Caco-2 (cell line): ENCODE data around the gene SHLD2. TPM values are rescaled to one million over a fixed set of nuclear protein-coding genes. Genes with fewer than 3 reads are reported as not detected.
"Not testable (repeated sequence)": the region's sequence is repeated elsewhere in the genome, so short reads cannot be mapped to it uniquely, and the experiment has no call there.

Experiments used
- BruUV-seq: library from RNA; stranded (reverse); fragments of 400-500 nt; replicated peaks from 2 replicates; lab custom pipeline; 2021; lab: Mats Ljungman, UMichigan
- CTCF ChIA-PET: fragments of 300-600 bp; sonication (Branson Sonifier 250); formaldehyde crosslinking; loops from one replicate; lab custom pipeline; 2022; ENCODE audit warnings: antibody characterized with exemption; lab: Charles Lee
- POLR2A ChIA-PET: fragments of 300-600 bp; sonication (Branson Sonifier 250); formaldehyde crosslinking; loops from one replicate; lab custom pipeline; 2022; ENCODE audit warnings: antibody characterized with exemption; lab: Charles Lee
- DNase-seq, 2 experiments: peaks; one replicate each; pipeline versions ENCODE4 v3.0.0 to v3.0.0-alpha.2; 2020 to 2022
- H3K27me3 ChIP-seq: replicated peaks from 2 replicates; pipeline ENCODE4 v1.6.0; 2011; ENCODE audit warnings: low read length; ENCODE audit not compliant: control insufficient read depth, insufficient read depth
- H3K36me3 ChIP-seq: 2 replicates; pipeline ENCODE4 v1.5.1; 2011; ENCODE audit warnings: low read length; ENCODE audit not compliant: control insufficient read depth, insufficient read depth
- H3K4me1 ChIP-seq: fragments of 250-450 bp; sonication (Bioruptor Pico); 2 replicates; pipeline ENCODE4 v1.5.1; 2020; ENCODE audit warnings: mild to moderate bottlenecking
- H3K4me3 ChIP-seq: 2 replicates; pipeline ENCODE4 v1.5.1; 2011; ENCODE audit warnings: low read depth, mild to moderate bottlenecking, control low read depth, low read length
- H3K9me3 ChIP-seq: fragments of 250-450 bp; sonication (Bioruptor Pico); 2 replicates; pipeline ENCODE4 v1.5.1; 2020; ENCODE audit warnings: mild to moderate bottlenecking, moderate library complexity
- H3K27ac Mint-ChIP-seq: one replicate; pipeline ENCODE4 v1.8.0; 2022; ENCODE audit warnings: mixed read lengths; ENCODE audit not compliant: unreplicated experiment
- H3K27me3 Mint-ChIP-seq: one replicate; pipeline ENCODE4 v1.8.0; 2022; ENCODE audit warnings: mixed read lengths; ENCODE audit not compliant: insufficient read depth, unreplicated experiment
- H3K36me3 Mint-ChIP-seq: one replicate; pipeline ENCODE4 v1.8.0; 2022; ENCODE audit warnings: mild to moderate bottlenecking, mixed read lengths; ENCODE audit not compliant: insufficient read depth, unreplicated experiment
- H3K4me1 Mint-ChIP-seq: one replicate; pipeline ENCODE4 v1.8.0; 2022; ENCODE audit warnings: low read depth, mixed read lengths; ENCODE audit not compliant: unreplicated experiment
- H3K4me3 Mint-ChIP-seq: one replicate; pipeline ENCODE4 v1.8.0; 2022; ENCODE audit warnings: mild to moderate bottlenecking, moderate library complexity, mixed read lengths; ENCODE audit not compliant: unreplicated experiment
- H3K9me3 Mint-ChIP-seq: one replicate; pipeline ENCODE4 v1.8.0; 2022; ENCODE audit warnings: mixed read lengths; ENCODE audit not compliant: unreplicated experiment
- CTCF ChIP-seq, 2 experiments: fragments of 200-600 bp in 1 of 2; IDR thresholded peaks; 1 replicate in 1 of 2; 2 replicates in 1 of 2; pipeline versions ENCODE4 v1.5.1 to v1.8.0; 2011 to 2022; ENCODE audit warnings: antibody characterized with exemption in 1 of 2, control low read depth in 1 of 2, inconsistent platforms in 1 of 2, low read depth in 1 of 2, low read length in 1 of 2, mild to moderate bottlenecking in 1 of 2, moderate library complexity in 1 of 2; ENCODE audit not compliant: insufficient read depth in 1 of 2, severe bottlenecking in 1 of 2, unreplicated experiment in 1 of 2
- intact Hi-C: fragments of 100-400 bp; cut with micrococcal nuclease; formaldehyde crosslinking; loops from one replicate; pipeline ENCODE4 v1.10.0; 2022; ENCODE audit not compliant: unreplicated experiment
- total RNA-seq: library from RNA; stranded (reverse); gene quantifications from 2 replicates; pipeline ENCODE4 v1.2.3, GENCODE V29; 2022

SHLD2 gene
- total RNA-seq, 1 experiment from 2014 or later, result 51.0 TPM

- Histone ChIP-seq H3K9me3 (no peaks in the 10 kb centered on the region), H3K4me3 (no peak overlapping the region), H3K27me3 (no peaks in the 10 kb centered on the region), H3K4me1 (no peaks in the 10 kb centered on the region), H3K36me3 (no peaks in the 10 kb centered on the region; the same call in none of the 2 replicates)
- intact Hi-C loops, result no loop called here
- peaks cover 24% of the 10 kb centered on the region for H3K4me1 Mint-ChIP-seq
- ChIA-PET CTCF (no interaction called here), POLR2A (interaction anchor here (1.1 kb wide), 1 partner anchor 21 kb away, joined by 3 read pairs; no protein-coding TSS in a partner anchor)
- H3K36me3 Mint-ChIP-seq, result peaks cover 64% of the 10 kb centered on the region
- no peak for DNase-seq
- no peak overlapping the region for H3K27ac Mint-ChIP-seq
- no peaks in the 10 kb centered on the region for H3K27me3 Mint-ChIP-seq
- TF ChIP-seq CTCF (IDR thresholded peaks at IDR 0.05; ENCODE audit: insufficient read depth in 1 of 2, low read depth in 1 of 2, low read length in 1 of 2, severe bottlenecking in 1 of 2, unreplicated experiment in 1 of 2), result no peak
- H3K9me3 Mint-ChIP-seq, result no peaks in the 10 kb centered on the region
- no peak overlapping the region for H3K4me3 Mint-ChIP-seq
- no TSS peak for BruUV-seq
Observed at GRCh38 chr10:87072449-87072848, 22.6 kb upstream of the SHLD2 start.

- H3K4me1 Mint-ChIP-seq, result peaks cover 12% of the 10 kb centered on the region
- H3K9me3 ChIP-seq, H3K27me3 ChIP-seq, H3K36me3 ChIP-seq, intact Hi-C loops, H3K4me3 ChIP-seq, CTCF ChIA-PET, H3K27ac Mint-ChIP-seq, H3K27me3 Mint-ChIP-seq, H3K4me3 Mint-ChIP-seq, DNase-seq, H3K9me3 Mint-ChIP-seq, BruUV-seq, H3K4me1 ChIP-seq, POLR2A ChIA-PET: not testable (repeated sequence)
- peaks cover 50% of the 10 kb centered on the region for H3K36me3 Mint-ChIP-seq
Observed at GRCh38 chr10:87076421-87076820, 18.6 kb upstream of the SHLD2 start.

GRCh38 chr10:87079106-87079836, 15.7 kb upstream of the SHLD2 start:
- no peak overlapping the region for H3K27ac Mint-ChIP-seq
- peaks cover 20% of the 10 kb centered on the region for H3K4me1 Mint-ChIP-seq
- no peaks in the 10 kb centered on the region for H3K27me3 Mint-ChIP-seq

GRCh38 chr10:87080621-87081020, 14.4 kb upstream of the SHLD2 start:
- BruUV-seq, intact Hi-C loops, H3K9me3 ChIP-seq, H3K9me3 Mint-ChIP-seq, H3K4me3 Mint-ChIP-seq, DNase-seq, POLR2A ChIA-PET, H3K27me3 Mint-ChIP-seq, H3K27me3 ChIP-seq, H3K4me3 ChIP-seq, H3K36me3 ChIP-seq, CTCF ChIA-PET, H3K27ac Mint-ChIP-seq: not testable (repeated sequence)
- Mint-ChIP-seq H3K36me3 (peaks cover 66% of the 10 kb centered on the region), H3K4me1 (peaks cover 20% of the 10 kb centered on the region)
- peaks cover 13% of the 10 kb centered on the region; the same call in 1 of the 2 replicates for H3K4me1 ChIP-seq

More at GRCh38 chr10:87079106-87079836, 15.7 kb upstream of the SHLD2 start:
- no peaks in the 10 kb centered on the region for H3K27me3 ChIP-seq
- peaks cover 13% of the 10 kb centered on the region; the same call in 1 of the 2 replicates for H3K4me1 ChIP-seq
- no TSS peak for BruUV-seq
- no peaks in the 10 kb centered on the region for H3K9me3 ChIP-seq
- no peaks in the 10 kb centered on the region for H3K36me3 ChIP-seq
- ChIA-PET POLR2A (no interaction called here), CTCF (no interaction called here)
- intact Hi-C loops, result no loop called here
- H3K4me3 Mint-ChIP-seq, result no peak overlapping the region
- TF ChIP-seq CTCF (IDR thresholded peaks at IDR 0.05; ENCODE audit: insufficient read depth in 1 of 2, low read depth in 1 of 2, low read length in 1 of 2, severe bottlenecking in 1 of 2, unreplicated experiment in 1 of 2), result no peak
- H3K4me3 ChIP-seq, result no peak overlapping the region
- no peak for DNase-seq
- peaks cover 53% of the 10 kb centered on the region for H3K36me3 Mint-ChIP-seq
- no peaks in the 10 kb centered on the region for H3K9me3 Mint-ChIP-seq

- peak overlapping the region; percentile 89 for H3K27ac Mint-ChIP-seq
- intact Hi-C loops, H3K27me3 ChIP-seq, H3K4me3 Mint-ChIP-seq, H3K36me3 ChIP-seq, CTCF ChIA-PET, H3K9me3 ChIP-seq, BruUV-seq, H3K9me3 Mint-ChIP-seq, H3K27me3 Mint-ChIP-seq, DNase-seq, H3K4me3 ChIP-seq: not testable (repeated sequence)
- H3K4me1 Mint-ChIP-seq, result peaks cover 20% of the 10 kb centered on the region
- POLR2A ChIA-PET, result interaction anchor here (0.7 kb wide), 1 partner anchor 10 kb away, joined by 10 read pairs; no protein-coding TSS in a partner anchor
- H3K36me3 Mint-ChIP-seq, result peaks cover 69% of the 10 kb centered on the region
- peaks cover 13% of the 10 kb centered on the region; the same call in 1 of the 2 replicates for H3K4me1 ChIP-seq
Observed at GRCh38 chr10:87081574-87081973, 13.4 kb upstream of the SHLD2 start.
